ENCODE results near the gene ADGRB3. TPM values are rescaled to one million over a fixed set of nuclear protein-coding genes. Genes with fewer than 3 reads are reported as not detected.
A peak's percentile ranks its signal among the peaks of the same experiment; 100 is the strongest.

ADGRB3 gene
- total RNA-seq, 1 donor from 2014 or later = 1.5 TPM

DNA sequence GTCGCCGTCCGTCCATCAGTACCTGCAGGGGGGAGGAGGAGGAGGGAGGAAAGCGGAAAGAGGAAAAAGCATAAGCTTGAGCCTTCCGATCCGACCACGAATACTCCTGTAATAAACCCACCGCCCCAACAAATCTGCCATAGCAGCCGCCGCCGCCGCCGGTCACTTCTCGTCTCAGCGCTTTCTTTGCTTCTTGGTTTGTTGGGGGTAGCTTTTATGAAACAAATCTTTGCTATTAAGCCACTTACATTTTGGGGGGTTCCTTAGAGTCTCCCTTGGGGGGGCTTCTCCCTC lies 277 bp downstream of the ADGRB3 start:
- Histone ChIP-seq H3K4me2 (peak overlapping the region; percentile 97), H3K79me2 (ENCODE audit: low read depth) (no peaks in the 10 kb centered on the region), H3K9me3 (ENCODE audit: low read depth) (no peaks in the 10 kb centered on the region), H3K27me3 (peaks cover 84% of the 10 kb centered on the region), H3K4me1 (peaks cover 15% of the 10 kb centered on the region), H3K9ac (no peak overlapping the region), H3K27ac (no peak overlapping the region), H3K4me3 (peak overlapping the region; percentile 80), H2AFZ (replicated peaks) (peak overlapping the region; percentile 95), H3K36me3 (no peaks in the 10 kb centered on the region), H3F3A (ENCODE audit: low read depth) (peaks cover 16% of the 10 kb centered on the region), H4K20me1 (ENCODE audit: low read depth) (no peaks in the 10 kb centered on the region)
- Mint-ChIP-seq H3K36me3 (no peaks in the 10 kb centered on the region), H3K4me3 (peak overlapping the region; percentile 98), H3K9me3 (no peaks in the 10 kb centered on the region), H3K4me1 (peaks cover 41% of the 10 kb centered on the region), H3K27ac (peak overlapping the region; percentile 81), H3K27me3 (ENCODE audit: insufficient read depth, low read depth) (peaks cover 11% of the 10 kb centered on the region)
- DNase-seq (ENCODE audit: low spot score) = no peak
- TF ChIP-seq, protein P1, sequence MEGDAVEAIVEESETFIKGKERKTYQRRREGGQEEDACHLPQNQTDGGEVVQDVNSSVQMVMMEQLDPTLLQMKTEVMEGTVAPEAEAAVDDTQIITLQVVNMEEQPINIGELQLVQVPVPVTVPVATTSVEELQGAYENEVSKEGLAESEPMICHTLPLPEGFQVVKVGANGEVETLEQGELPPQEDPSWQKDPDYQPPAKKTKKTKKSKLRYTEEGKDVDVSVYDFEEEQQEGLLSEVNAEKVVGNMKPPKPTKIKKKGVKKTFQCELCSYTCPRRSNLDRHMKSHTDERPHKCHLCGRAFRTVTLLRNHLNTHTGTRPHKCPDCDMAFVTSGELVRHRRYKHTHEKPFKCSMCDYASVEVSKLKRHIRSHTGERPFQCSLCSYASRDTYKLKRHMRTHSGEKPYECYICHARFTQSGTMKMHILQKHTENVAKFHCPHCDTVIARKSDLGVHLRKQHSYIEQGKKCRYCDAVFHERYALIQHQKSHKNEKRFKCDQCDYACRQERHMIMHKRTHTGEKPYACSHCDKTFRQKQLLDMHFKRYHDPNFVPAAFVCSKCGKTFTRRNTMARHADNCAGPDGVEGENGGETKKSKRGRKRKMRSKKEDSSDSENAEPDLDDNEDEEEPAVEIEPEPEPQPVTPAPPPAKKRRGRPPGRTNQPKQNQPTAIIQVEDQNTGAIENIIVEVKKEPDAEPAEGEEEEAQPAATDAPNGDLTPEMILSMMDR (IDR thresholded peaks at IDR 0.05) = no peak
- TF ChIP-seq EZH2 (IDR thresholded peaks at IDR 0.05) = no peak
- TF ChIP-seq EZH2phosphoT487 (IDR thresholded peaks at IDR 0.05) = peak; percentile 25

- H3K27me3 ChIP-seq = peaks cover 89% of the 10 kb centered on the region
- H4K20me1 ChIP-seq (ENCODE audit: low read depth) = no peaks in the 10 kb centered on the region
- peak overlapping the region; percentile 95 for H2AFZ ChIP-seq (replicated peaks)
- H3F3A ChIP-seq (ENCODE audit: low read depth) = peaks cover 16% of the 10 kb centered on the region
- no peaks in the 10 kb centered on the region for H3K36me3 Mint-ChIP-seq
- peaks cover 20% of the 10 kb centered on the region for H3K4me1 ChIP-seq
- TF ChIP-seq, protein P1 (IDR thresholded peaks at IDR 0.05) = no peak
- TF ChIP-seq EZH2 (IDR thresholded peaks at IDR 0.05) (no peak), EZH2phosphoT487 (IDR thresholded peaks at IDR 0.05) (no peak)
- no peaks in the 10 kb centered on the region for H3K9me3 Mint-ChIP-seq
- H3K27me3 Mint-ChIP-seq (ENCODE audit: insufficient read depth, low read depth) = peaks cover 11% of the 10 kb centered on the region
- H3K36me3 ChIP-seq = no peaks in the 10 kb centered on the region
- H3K79me2 ChIP-seq (ENCODE audit: low read depth) = no peaks in the 10 kb centered on the region
- H3K4me3 ChIP-seq = peak overlapping the region; percentile 80
- H3K4me2 ChIP-seq = peak overlapping the region; percentile 97
- no peaks in the 10 kb centered on the region for H3K9me3 ChIP-seq (ENCODE audit: low read depth)
- H3K27ac ChIP-seq = no peak overlapping the region
- peaks cover 44% of the 10 kb centered on the region for H3K4me1 Mint-ChIP-seq
- peak overlapping the region; percentile 81 for H3K27ac Mint-ChIP-seq
- peak overlapping the region; percentile 98 for H3K4me3 Mint-ChIP-seq
- no peak overlapping the region for H3K9ac ChIP-seq
- peak; percentile 57 for DNase-seq (ENCODE audit: low spot score)
Observed at GRCh38 chr6:68635706-68636513, 828 bp downstream of the ADGRB3 start.

DNA sequence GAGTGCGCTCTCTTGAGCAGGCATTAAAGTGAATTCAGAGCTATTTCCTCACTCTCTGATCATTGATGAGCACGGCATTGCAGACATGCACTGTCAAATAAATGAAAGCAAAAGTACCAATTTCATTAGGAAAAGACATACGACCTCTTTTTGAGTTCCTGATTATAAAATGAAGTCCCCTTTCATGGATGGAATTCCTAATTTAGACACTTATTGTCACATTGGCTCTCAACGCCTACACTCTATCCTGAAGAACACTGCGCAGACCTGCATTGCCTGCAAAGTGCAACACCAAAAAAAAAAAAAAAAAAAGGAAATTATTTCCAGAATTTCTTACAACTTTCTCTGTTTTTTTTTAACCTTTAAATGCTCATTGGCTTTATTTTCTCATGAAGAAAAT lies 1.6 kb downstream of the ADGRB3 start:
- peak overlapping the region; percentile 97 for H3K4me2 ChIP-seq
- peaks cover 20% of the 10 kb centered on the region for H3K4me1 ChIP-seq
- H2AFZ ChIP-seq (replicated peaks) = no peak overlapping the region
- peaks cover 44% of the 10 kb centered on the region for H3K4me1 Mint-ChIP-seq
- H3K9ac ChIP-seq = no peak overlapping the region
- H3K9me3 Mint-ChIP-seq = no peaks in the 10 kb centered on the region
- peaks cover 16% of the 10 kb centered on the region for H3F3A ChIP-seq (ENCODE audit: low read depth)
- H3K79me2 ChIP-seq (ENCODE audit: low read depth) = no peaks in the 10 kb centered on the region
- H3K4me3 ChIP-seq = peak overlapping the region; percentile 80
- no peaks in the 10 kb centered on the region for H3K36me3 ChIP-seq
- H3K4me3 Mint-ChIP-seq = peak overlapping the region; percentile 98
- peaks cover 11% of the 10 kb centered on the region for H3K27me3 Mint-ChIP-seq (ENCODE audit: insufficient read depth, low read depth)
- H3K27me3 ChIP-seq = peaks cover 95% of the 10 kb centered on the region
- no peaks in the 10 kb centered on the region for H4K20me1 ChIP-seq (ENCODE audit: low read depth)
- H3K27ac ChIP-seq = no peak overlapping the region
- no peak overlapping the region for H3K27ac Mint-ChIP-seq
- H3K36me3 Mint-ChIP-seq = no peaks in the 10 kb centered on the region
- TF ChIP-seq, protein P1 (IDR thresholded peaks at IDR 0.05) = no peak
- TF ChIP-seq EZH2phosphoT487 (IDR thresholded peaks at IDR 0.05) (no peak), EZH2 (IDR thresholded peaks at IDR 0.05) (no peak)
- no peak for DNase-seq (ENCODE audit: low spot score)
- no peaks in the 10 kb centered on the region for H3K9me3 ChIP-seq (ENCODE audit: low read depth)

Measured in neural progenitor cell (in vitro differentiated cells).